ENCODE measurements around the gene H19.

GRCh38 chr11:1959786-1960185, 37.9 kb downstream of the H19 start:
- TF ChIP-seq CTCF (conservative IDR thresholded peaks at IDR 0.05 in 1 of 2, IDR thresholded peaks at IDR 0.05 in 1 of 2; ENCODE audit: extremely low read depth in 1 of 2, insufficient read depth in 1 of 2, low read depth in 1 of 2, low read length in 2 of 2), result no peak
- no peak for TF ChIP-seq EZH2 (IDR thresholded peaks at IDR 0.05; ENCODE audit: borderline replicate concordance, low read length)

All from mammary epithelial cell (primary cell).